HUES6 (cell line): ENCODE results near the gene KISS1R.

ENCODE experiments used
- H3K27ac ChIP-seq: 2 replicates; pipeline ENCODE4 v1.7.0; 2013; ENCODE audit warnings: low read depth, mild to moderate bottlenecking, low read length, inconsistent platforms
- H3K27me3 ChIP-seq: 2 replicates; pipeline ENCODE4 v1.6.1; 2013; ENCODE audit warnings: low read length; ENCODE audit not compliant: control insufficient read depth, insufficient read depth
- H3K36me3 ChIP-seq: 2 replicates; pipeline ENCODE4 v1.6.1; 2013; ENCODE audit warnings: low read length; ENCODE audit not compliant: control insufficient read depth, insufficient read depth
- H3K4me1 ChIP-seq: 2 replicates; pipeline ENCODE4 v1.6.1; 2013; ENCODE audit warnings: low read length; ENCODE audit not compliant: control insufficient read depth, insufficient read depth
- H3K4me3 ChIP-seq: 2 replicates; pipeline ENCODE4 v1.5.1; 2013; ENCODE audit warnings: low read depth, low read length
- H3K9ac ChIP-seq: one replicate; pipeline ENCODE4 v1.6.1; 2013; ENCODE audit warnings: mild to moderate bottlenecking, low read length
- H3K9me3 ChIP-seq: 2 replicates; pipeline ENCODE4 v1.6.1; 2013; ENCODE audit warnings: low read depth, low read length; ENCODE audit not compliant: control insufficient read depth, insufficient read depth

Gene KISS1R

DNA sequence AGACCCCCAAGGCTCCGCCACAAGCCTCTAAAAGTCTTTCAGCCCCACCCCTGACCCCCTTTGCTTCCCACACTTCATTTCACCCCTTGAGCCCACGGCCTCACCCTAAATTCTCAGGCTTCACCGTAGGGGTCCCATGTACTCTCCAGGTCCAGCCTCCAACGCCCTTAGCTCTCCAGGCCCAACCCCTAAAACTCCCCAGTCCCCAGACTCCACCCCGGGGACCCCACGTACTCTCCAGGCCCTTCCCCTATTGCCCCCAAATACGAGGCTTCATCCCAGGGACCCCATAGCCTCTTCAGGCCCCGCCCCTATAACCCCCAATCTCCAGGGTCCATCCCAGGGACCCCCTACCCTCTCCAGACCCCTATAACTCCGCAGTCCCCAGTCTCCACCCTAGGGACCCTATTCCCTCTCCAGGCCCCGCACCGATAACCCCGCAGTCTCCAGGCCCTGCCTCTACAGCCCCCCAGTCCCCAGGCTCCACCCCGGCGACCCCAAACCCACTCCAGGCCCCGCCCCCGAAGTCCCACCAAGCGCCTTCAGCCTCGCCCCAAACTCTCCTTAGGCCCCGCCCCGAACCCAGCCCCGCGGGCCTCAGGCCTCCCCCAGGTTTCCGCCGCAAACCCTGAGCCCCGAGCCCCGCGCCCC lies 24.8 kb upstream of the KISS1R start:
- Histone ChIP-seq H3K36me3 (peaks cover 30% of the 10 kb centered on the region), H3K9me3 (no peaks in the 10 kb centered on the region), H3K27ac (no peak overlapping the region), H3K4me1 (peaks cover 5% of the 10 kb centered on the region; the same call in 1 of the 2 replicates), H3K27me3 (no peaks in the 10 kb centered on the region), H3K4me3 (peak overlapping the region; percentile 92), H3K9ac (peak overlapping the region; percentile 48)

DNA sequence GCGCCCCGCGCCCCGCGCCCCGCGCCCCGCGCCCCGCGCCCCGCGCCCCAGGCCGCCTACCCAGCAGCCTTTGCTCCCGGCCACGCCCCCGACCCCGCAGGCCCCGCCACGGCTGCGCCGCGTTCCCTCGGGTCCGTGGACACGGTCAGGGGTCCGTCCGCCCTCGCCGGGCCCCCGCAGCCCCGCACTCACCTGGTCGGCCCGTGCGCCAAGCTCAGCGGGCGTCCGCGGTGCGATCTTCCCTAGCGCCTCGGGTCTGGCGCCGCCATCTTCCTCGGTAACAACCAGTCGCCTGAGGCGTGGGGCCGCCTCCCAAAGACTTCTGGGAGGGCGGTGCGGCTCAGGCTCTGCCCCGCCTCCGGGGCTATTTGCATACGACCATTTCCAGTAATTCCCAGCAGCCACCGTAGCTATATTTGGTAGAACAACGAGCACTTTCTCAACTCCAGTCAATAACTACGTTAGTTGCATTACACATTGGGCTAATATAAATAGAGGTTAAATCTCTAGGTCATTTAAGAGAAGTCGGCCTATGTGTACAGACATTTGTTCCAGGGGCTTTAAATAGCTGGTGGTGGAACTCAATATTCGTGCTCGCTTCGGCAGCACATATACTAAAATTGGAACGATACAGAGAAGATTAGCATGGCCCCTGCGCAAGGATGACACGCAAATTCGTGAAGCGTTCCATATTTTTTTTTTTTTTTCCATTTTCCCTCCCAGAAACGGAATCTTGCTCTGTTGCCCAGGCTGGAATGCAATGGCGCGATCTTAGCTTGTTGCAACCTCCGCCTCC lies 24.0 kb upstream of the KISS1R start, which contains the start of the genes MED16 and RNU6-9:
Gene MED16 (minus strand): TSS at position 294 of the 796 bp plus-strand sequence. CDS start 2,056 bp downstream, outside the sequence.
Gene RNU6-9 (plus strand): TSS at position 591 of the 796 bp plus-strand sequence.
- Histone ChIP-seq H3K9me3 (no peaks in the 10 kb centered on the region), H3K36me3 (peaks cover 27% of the 10 kb centered on the region), H3K4me1 (peaks cover 5% of the 10 kb centered on the region; the same call in 1 of the 2 replicates), H3K4me3 (peak within 1 kb of the TSS; percentile 92), H3K27me3 (no peaks in the 10 kb centered on the region), H3K27ac (peak within 1 kb of the TSS; percentile 97), H3K9ac (peak within 1 kb of the TSS; percentile 91)

DNA sequence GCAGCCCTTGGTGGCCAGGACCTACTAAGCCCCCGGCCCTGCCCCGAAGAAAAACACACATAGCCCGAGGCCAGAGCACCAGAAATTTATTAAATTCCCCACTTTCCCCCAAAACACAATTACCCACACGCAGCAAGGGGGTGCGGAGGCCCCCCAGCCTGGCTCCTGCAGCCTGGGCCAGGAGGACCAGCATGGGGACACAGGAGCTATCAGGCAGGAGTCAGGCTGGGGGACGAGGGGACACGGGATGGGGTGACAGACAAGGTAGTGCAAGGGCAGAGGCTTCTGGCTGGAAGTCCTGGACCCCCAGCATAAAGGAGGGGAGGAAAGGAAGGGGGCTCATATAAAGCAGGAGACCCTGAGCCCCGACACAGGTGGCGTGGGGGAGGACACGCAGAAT lies 20.7 kb upstream of the KISS1R start:
- Histone ChIP-seq H3K36me3 (peaks cover 16% of the 10 kb centered on the region), H3K4me3 (no peak overlapping the region), H3K9ac (no peak overlapping the region), H3K4me1 (peaks cover 15% of the 10 kb centered on the region), H3K27me3 (no peaks in the 10 kb centered on the region), H3K27ac (no peak overlapping the region), H3K9me3 (no peaks in the 10 kb centered on the region)

DNA sequence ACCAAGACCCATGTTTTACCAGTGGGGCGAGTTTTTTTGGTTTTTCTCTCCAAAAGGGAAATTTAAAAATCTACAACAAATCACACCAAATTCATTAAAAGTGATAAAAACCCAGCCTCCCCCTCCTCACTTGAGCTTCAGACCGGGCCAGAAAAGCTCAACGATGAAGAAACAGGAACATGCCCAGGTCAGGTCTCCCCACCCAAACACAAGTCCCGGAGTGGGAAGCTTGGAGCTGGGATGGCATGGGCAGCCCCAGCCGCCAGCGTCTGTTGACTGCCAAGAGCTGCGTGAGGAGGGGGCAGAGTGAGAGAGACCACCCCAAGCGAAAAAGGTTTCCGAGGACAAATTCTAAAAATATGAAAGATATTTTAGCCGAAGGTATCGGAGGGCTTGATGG lies 20.1 kb upstream of the KISS1R start:
- Histone ChIP-seq H3K4me1 (peaks cover 15% of the 10 kb centered on the region), H3K27me3 (no peaks in the 10 kb centered on the region), H3K36me3 (peaks cover 16% of the 10 kb centered on the region), H3K27ac (no peak overlapping the region), H3K9me3 (no peaks in the 10 kb centered on the region), H3K4me3 (no peak overlapping the region), H3K9ac (no peak overlapping the region)

DNA sequence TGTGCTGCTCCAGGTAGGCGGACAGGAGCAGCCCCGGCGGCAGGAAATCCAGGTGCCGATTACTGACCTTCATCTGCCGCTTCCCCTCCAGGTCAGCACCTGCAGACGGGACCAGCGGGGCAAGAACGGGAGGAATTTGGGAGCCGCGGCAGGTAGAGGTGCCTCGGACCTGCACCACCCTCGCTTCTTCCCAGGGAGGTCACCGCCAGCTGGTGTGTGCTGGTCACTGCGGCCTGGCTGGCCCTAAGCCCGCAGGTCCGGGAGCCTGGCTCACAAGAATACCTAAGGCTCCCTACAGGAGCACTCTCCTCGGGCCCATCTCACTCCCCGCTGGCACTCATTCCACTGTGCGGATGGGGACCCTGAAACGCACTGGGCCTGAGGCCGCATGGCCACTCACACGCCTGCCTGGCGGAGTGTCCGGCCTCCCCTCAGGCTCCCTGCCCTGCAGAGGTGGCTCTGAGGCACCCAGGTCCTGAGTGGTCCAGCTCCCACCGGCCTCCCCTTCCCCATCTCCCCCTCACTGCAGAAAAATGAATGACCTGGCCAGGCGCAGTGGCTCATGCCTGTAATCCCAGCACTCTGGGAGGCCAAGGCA lies 19.6 kb upstream of the KISS1R start:
- no peak overlapping the region for H3K9ac ChIP-seq
- no peaks in the 10 kb centered on the region for H3K9me3 ChIP-seq
- H3K27me3 ChIP-seq = no peaks in the 10 kb centered on the region
- peaks cover 16% of the 10 kb centered on the region for H3K36me3 ChIP-seq
- H3K27ac ChIP-seq = no peak overlapping the region
- peaks cover 15% of the 10 kb centered on the region for H3K4me1 ChIP-seq
- H3K4me3 ChIP-seq = no peak overlapping the region

DNA sequence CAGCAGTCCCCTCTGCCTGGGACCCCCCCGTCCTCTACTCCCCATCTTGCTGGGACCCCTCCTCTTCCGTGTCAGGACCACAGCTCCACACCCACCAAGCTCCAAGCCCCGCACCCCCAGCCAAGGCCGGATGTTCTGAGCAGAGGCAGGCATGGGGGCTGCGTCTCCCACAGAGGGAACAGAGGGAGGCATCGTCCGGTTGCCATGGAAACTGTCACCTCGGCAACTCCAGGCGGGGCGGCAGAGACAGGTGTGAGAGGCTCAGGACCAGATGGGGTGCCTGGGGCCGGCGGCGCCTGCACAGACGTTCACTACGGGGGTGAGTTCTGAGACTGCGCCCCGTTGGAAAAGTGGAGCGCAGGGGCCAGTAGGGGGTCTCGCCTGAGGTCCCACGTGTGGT lies 18.5 kb upstream of the KISS1R start:
- H3K9me3 ChIP-seq = no peaks in the 10 kb centered on the region

DNA sequence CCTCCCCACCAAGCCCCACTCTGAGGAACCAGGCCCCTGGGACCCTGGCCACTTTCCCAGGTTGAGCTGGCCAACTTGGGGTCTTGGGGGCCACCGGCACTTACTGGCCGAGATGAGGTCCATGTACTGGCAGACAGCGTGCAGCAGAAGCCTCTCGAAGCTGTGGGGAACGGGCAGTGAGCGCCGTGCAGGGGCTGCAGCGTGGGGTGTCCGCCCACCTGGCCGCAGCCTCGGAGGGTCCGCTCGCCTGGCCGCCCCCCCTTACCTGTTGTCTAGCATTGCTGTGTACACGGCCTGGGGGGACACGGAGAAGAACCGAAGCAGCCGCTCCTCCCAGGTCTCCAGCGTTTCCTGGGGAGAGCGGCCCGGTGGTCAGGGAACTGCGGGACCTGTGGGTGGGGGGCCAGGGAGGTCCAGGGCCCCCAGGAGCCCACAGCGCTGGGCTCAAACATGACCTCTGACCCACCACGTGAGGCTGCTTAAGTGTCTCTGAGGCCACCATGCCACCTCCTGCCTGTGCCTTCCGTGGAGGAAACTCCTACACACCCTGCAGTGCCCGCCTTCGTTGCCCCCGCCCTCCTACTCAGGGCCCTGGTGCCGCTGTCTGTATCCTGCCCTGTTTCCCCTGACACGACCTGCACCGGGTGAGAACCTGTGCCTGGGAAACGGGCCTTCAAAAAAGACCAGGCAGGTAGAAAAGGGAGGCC lies 17.6 kb upstream of the KISS1R start:
- no peak overlapping the region for H3K9ac ChIP-seq

More for the DNA sequence above, 18.5 kb upstream of the KISS1R start:
- Histone ChIP-seq H3K4me1 (peaks cover 15% of the 10 kb centered on the region), H3K9ac (no peak overlapping the region), H3K36me3 (peaks cover 16% of the 10 kb centered on the region), H3K27ac (no peak overlapping the region), H3K4me3 (no peak overlapping the region), H3K27me3 (no peaks in the 10 kb centered on the region)

DNA sequence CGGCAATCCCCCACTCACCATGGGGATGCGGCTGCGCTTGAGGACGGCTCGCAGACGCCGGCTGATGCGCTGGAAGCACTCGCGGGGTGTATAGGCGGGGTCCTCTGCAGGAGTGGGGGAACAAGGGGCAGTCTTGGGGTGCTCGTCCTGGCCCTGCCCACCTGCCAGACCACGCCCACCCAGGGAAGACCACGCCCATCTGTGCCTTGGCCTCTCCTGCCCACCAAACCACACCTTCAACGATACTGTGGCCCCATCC lies 17.2 kb upstream of the KISS1R start:
- no peaks in the 10 kb centered on the region for H3K27me3 ChIP-seq
- peaks cover 15% of the 10 kb centered on the region for H3K4me1 ChIP-seq
- H3K4me3 ChIP-seq = no peak overlapping the region
- H3K36me3 ChIP-seq = peaks cover 16% of the 10 kb centered on the region
- H3K27ac ChIP-seq = no peak overlapping the region
- no peak overlapping the region for H3K9ac ChIP-seq
- H3K9me3 ChIP-seq = no peaks in the 10 kb centered on the region

More for the DNA sequence above, 17.6 kb upstream of the KISS1R start:
- Histone ChIP-seq H3K36me3 (peaks cover 16% of the 10 kb centered on the region), H3K9me3 (no peaks in the 10 kb centered on the region), H3K4me1 (peaks cover 15% of the 10 kb centered on the region), H3K4me3 (no peak overlapping the region), H3K27ac (no peak overlapping the region), H3K27me3 (no peaks in the 10 kb centered on the region)

DNA sequence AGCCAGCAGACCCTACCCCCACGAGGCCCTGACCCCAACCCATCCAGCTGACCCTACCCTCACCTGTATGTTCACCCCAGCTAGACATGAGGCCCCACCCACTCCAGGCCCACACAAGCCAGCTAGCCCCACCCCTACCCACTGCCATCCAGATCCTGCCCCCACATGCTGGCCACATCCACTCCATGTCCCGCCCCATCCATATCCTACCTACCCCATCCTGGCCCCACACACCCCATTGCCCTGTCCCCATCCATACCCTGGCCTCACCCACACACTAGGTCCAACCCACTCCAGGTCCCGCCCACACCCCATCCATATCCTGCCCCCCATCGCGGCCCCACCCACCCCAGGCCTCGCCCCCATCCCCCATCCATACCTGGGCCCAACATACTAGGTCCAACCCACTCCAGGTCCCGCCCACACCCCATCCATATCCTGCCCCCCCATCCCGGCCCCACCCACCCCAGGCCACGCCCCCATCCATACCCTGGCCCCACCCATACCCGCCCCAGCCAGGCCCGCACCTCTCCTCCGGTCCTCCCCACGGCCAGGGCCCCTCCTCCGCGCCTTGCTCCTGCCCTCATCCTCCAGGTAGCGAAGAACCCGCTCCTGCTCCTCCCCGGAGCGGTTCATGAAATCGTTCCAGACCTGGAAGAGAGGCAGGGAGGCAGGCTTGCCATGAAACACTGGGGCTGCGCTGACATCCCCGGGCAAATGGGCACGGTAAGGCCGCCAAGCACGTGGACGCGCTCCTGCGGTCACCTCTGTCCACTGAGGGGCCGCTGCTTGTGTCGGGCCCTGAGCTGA lies 16.6 kb upstream of the KISS1R start:
- H3K27ac ChIP-seq = no peak overlapping the region

More for the DNA sequence above, 16.6 kb upstream of the KISS1R start:
- peaks cover 16% of the 10 kb centered on the region for H3K36me3 ChIP-seq
- H3K4me1 ChIP-seq = peaks cover 11% of the 10 kb centered on the region
- no peaks in the 10 kb centered on the region for H3K27me3 ChIP-seq
- no peak overlapping the region for H3K9ac ChIP-seq
- H3K9me3 ChIP-seq = no peaks in the 10 kb centered on the region
- H3K4me3 ChIP-seq = no peak overlapping the region
